LoVo (cell line): ENCODE data around the gene ZKSCAN3.
"Not testable (repeated sequence)": the region's sequence is repeated elsewhere in the genome, so short reads cannot be mapped to it uniquely, and the experiment has no call there.

Experiments
- DNase-seq: peaks from one replicate; pipeline ENCODE4 v3.0.0-alpha.2; 2016; ENCODE audit warnings: low spot score

Gene ZKSCAN3

GRCh38 chr6:28373925-28374324 lies 24.2 kb downstream of the ZKSCAN3 start:
- no peak for DNase-seq

- DNase-seq, result no peak
Observed at GRCh38 chr6:28377879-28378278, 28.1 kb downstream of the ZKSCAN3 start.

- no peak for DNase-seq
Observed at GRCh38 chr6:28378644-28379043, 28.9 kb downstream of the ZKSCAN3 start.

DNA sequence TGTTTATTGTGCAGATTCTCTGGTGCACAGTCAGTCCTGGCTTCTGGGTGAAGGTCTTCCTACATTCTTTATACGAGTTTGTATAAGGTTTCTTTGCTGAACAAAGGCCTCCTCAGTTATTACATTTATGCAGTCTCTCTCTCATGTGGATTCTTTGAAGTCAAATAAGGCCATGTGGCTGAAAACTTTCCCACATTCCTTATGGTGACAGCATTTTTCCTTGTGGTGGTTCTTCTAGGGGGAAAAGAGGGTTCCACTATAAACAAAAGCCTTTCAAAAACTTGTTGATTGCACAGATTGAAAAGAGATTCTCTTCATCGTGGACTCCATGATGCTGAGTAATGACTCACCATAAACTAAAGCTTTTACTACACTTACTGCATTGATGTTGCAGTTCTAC lies 30.6 kb downstream of the ZKSCAN3 start:
- no peak for DNase-seq

DNA sequence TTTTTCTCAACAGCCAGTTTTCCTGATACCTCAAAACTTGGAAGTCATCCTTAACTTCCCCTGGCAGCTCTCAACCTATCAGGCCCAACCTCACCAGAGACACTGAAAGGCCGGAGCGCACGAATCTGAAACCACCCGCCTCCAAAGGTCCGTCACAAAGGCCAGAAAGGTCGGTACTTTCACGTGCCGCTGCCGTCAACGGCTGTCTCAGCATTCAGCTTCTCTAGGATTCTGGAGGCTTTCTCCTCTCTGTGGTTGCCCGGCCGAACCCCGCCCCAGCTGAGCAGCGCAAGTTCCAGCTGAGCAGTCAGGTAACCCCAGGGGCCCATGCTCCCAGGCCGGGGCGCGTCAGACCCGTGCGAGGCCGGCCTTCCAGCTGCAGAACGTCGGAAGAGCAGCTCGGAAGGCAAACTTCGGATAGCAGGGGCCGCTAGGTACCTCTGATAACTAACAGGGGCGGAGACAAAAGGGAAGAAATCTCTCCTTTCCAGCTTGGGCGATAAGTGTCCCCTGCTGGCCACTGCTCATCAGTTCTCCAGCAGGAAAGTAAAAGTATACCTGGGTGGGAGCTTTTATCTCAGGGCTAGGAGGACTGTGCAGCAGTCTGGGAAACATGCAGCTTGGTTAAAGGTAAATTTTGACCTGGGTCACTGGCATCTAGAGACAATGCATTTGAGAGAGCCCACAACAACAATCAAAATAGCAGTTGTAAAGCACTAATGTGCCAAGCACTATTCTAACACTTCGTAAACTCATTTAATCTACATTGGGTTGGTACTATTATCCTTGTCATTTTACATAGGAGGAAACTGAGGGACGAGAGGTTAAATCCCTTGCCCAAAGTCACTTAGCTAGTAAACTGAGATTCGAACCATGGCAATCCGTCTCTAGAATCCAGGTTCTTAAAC lies 33.7 kb downstream of the ZKSCAN3 start:
- peak; percentile 84 for DNase-seq

DNA sequence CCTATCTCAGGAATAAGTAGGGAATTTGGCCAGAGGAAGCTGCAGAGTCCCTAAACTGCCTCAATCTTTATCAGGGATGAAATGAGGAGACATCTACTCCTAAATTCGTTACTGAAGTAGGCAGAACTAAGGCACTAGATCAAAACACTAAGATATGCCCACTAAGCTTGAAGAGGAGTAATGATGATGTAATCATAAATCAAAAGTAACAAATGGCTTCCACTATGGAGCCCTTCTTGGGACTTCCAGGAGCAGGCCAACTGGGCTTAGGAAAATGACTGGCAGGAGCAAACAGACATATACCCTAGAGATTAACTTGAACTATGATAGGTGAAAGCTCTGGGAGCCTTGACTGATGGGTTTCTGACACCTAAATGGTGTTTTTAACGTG lies 34.4 kb downstream of the ZKSCAN3 start:
- DNase-seq, result no peak

DNA sequence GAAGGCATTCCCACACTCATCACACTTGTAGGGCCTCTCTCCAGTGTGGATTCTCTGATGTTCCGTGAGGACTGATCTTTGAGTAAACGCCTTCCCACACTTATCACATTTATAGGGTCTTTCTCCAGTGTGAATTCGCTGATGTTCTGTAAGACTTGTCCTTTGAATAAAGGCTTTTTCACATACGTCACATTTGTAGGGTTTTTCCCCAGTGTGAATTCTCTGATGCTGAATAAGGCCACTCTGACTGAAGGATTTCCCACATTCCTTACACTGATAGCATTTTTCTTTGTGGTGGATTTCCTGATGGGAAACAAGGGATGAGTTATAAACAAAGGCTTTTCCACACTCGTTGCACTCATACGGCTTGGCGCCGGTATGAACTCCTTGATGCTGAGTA lies 40.9 kb downstream of the ZKSCAN3 start:
- DNase-seq, result no peak

GRCh38 chr6:28393912-28394662 lies 44.3 kb downstream of the ZKSCAN3 start:
- DNase-seq, result no peak

DNA sequence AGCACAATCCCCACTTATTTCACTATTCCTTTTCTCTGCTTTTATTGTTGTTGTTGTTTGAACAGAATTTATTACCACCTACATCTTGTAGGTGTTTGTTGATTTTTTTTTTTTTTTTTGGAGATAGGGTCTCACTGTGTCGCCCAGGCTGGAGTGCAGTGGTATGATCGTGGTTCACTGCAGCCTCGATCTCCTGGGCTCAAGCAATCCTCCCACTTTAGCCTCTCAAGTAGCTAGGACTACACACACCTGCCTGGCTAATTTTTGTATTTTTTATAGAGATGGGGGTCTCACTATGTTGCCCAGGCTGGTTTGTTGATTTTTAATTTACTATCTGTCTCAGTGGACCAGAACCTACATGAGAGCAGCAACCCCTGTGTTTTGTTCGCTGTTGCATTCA lies 46.2 kb downstream of the ZKSCAN3 start:
- DNase-seq, result no peak

- no peak for DNase-seq
Observed at GRCh38 chr6:28399350-28400121, 49.8 kb downstream of the ZKSCAN3 start, which contains the start of gene ZSCAN12. Gene ZSCAN12, minus strand, starts transcription at chr6:28399747. Its CDS starts 1,342 bp downstream, at chr6:28398405.

- DNase-seq, result no peak
Observed at GRCh38 chr6:28400122-28400451, 50.3 kb downstream of the ZKSCAN3 start.

DNA sequence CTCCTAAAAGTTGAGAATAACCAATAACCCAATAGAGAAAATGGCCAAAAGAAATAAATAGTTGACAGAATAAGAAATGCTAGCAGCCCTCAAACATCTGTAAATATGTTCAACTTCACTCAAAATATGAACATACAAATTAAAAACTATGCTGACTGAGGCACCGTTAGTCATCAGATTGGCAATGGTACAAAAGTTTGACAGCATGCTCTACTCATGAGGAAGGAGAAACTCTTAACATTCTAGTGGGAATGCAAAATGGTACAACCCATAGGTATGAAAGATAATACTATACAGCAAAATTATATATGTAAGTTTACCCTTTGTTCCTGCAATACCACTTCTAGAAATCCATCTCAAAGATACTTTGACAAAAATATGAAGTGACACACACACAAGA lies 51.4 kb downstream of the ZKSCAN3 start:
- DNase-seq, result no peak

DNA sequence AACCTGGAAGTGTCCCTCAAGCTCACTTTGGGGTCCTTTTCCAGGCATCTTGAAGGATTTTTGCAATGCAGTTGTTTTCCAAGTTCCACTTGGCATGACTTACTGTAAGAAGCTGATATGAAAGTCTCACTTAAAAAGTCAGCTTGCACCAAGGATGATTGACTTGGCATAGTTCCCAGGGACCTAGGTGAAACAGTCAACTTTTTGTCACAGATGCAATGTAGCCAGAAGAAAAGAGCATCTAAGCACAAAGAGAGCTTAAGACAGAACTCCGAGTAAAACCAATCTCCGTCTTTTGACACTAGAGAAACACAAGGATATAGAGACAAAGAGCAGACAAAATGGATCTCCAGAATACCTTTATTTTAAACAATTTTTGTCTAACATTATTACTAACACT lies 52.5 kb downstream of the ZKSCAN3 start:
- no peak for DNase-seq

DNA sequence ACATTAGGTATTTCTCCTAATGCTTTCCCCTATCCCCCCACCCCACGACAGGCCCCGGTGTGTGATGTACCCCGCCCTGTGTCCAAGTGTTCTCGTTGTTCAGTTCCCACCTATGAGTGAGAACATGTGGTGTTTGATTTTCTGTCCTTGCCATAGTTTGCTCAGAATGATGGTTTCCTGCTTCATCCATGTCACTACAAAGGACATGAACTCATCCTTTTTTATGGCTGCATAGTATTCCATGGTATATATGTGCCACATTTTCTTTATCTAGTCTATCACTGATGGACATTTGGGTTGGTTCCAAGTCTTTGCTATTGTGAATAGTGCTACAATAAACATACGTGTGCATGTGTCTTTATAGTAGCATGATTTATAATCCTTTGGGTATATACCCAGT lies 54.2 kb downstream of the ZKSCAN3 start:
- not testable (repeated sequence) for DNase-seq

DNA sequence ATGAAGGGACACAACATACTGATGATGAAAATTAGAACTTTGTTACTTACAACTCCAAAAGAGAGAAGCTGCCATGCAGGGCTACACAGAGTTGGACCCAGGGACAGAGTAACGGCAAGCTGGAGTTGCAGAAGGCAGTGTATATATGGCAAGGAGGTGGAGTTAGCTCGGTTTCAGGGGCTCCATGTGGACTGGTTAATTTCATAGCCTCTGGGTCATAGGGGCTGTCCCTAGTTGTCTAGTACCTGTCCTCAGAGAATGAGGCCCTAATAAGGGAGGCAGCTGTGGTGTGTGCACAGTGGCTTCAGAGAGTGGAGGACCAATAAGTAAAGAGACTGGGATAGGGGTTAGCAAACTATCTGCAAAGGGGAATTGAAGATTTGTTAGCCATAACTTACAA lies 57.7 kb downstream of the ZKSCAN3 start:
- DNase-seq, result no peak

- no peak for DNase-seq
Observed at GRCh38 chr6:28408076-28408802, 58.5 kb downstream of the ZKSCAN3 start.

GRCh38 chr6:28410767-28411166 lies 61.0 kb downstream of the ZKSCAN3 start:
- DNase-seq, result no peak

DNA sequence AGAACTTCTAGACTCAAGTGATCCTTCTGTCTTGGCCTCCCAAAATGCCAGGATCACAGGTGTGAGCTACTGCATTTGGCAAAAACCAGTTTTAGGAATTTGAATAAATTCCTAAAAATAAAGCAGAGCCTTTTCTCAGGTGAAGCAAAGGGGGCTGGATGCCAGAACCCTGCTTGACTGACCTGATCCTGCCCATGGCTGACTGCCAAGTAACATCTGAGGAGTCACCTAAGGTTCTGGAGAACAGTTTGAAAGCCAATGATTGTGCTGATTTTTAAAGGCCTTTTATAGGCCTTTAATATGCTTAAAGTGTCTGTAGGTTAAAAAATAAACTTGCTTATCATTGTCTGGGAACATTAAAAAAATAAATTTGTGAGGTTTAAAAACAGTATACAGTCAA lies 63.9 kb downstream of the ZKSCAN3 start:
- DNase-seq, result no peak
